ENCODE measurements around the gene LRRN4. TPM values are rescaled to one million over a fixed set of nuclear protein-coding genes. Genes with fewer than 3 reads are reported as not detected.

Gene LRRN4
- total RNA-seq, 4 donors from 2014 or later, result 0.73 to 1.2 TPM; not detected in 2

- Histone ChIP-seq H3K4me1 (no peaks in the 10 kb centered on the region), H3K9me3 (no peaks in the 10 kb centered on the region), H3K4me3 (no peak overlapping the region), H3K27me3 (no peaks in the 10 kb centered on the region), H3K36me3 (no peaks in the 10 kb centered on the region), H3K27ac (no peak overlapping the region)
- no peak for DNase-seq
- intact Hi-C loops (cut with DNase I; ENCODE audit: low total_unique reads), result no loop called here
- no peak for TF ChIP-seq POLR2A (IDR thresholded peaks at IDR 0.05)
- TF ChIP-seq, protein P1, sequence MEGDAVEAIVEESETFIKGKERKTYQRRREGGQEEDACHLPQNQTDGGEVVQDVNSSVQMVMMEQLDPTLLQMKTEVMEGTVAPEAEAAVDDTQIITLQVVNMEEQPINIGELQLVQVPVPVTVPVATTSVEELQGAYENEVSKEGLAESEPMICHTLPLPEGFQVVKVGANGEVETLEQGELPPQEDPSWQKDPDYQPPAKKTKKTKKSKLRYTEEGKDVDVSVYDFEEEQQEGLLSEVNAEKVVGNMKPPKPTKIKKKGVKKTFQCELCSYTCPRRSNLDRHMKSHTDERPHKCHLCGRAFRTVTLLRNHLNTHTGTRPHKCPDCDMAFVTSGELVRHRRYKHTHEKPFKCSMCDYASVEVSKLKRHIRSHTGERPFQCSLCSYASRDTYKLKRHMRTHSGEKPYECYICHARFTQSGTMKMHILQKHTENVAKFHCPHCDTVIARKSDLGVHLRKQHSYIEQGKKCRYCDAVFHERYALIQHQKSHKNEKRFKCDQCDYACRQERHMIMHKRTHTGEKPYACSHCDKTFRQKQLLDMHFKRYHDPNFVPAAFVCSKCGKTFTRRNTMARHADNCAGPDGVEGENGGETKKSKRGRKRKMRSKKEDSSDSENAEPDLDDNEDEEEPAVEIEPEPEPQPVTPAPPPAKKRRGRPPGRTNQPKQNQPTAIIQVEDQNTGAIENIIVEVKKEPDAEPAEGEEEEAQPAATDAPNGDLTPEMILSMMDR (IDR thresholded peaks at IDR 0.05), result no peak
These were observed 7.7 kb upstream of the LRRN4 start for GRCh38 chr20:6061544-6061943.

GRCh38 chr20:6060213-6060612 lies 6.4 kb upstream of the LRRN4 start:
- H3K36me3 ChIP-seq, result no peaks in the 10 kb centered on the region
- H3K9me3 ChIP-seq, result no peaks in the 10 kb centered on the region
- no peak overlapping the region for H3K27ac ChIP-seq
- no peak for DNase-seq
- intact Hi-C loops (cut with DNase I; ENCODE audit: low total_unique reads), result no loop called here
- TF ChIP-seq, protein P1 (IDR thresholded peaks at IDR 0.05), result no peak
- TF ChIP-seq POLR2A (IDR thresholded peaks at IDR 0.05), result no peak
- no peaks in the 10 kb centered on the region for H3K27me3 ChIP-seq
- H3K4me3 ChIP-seq, result no peak overlapping the region
- no peaks in the 10 kb centered on the region for H3K4me1 ChIP-seq

DNA sequence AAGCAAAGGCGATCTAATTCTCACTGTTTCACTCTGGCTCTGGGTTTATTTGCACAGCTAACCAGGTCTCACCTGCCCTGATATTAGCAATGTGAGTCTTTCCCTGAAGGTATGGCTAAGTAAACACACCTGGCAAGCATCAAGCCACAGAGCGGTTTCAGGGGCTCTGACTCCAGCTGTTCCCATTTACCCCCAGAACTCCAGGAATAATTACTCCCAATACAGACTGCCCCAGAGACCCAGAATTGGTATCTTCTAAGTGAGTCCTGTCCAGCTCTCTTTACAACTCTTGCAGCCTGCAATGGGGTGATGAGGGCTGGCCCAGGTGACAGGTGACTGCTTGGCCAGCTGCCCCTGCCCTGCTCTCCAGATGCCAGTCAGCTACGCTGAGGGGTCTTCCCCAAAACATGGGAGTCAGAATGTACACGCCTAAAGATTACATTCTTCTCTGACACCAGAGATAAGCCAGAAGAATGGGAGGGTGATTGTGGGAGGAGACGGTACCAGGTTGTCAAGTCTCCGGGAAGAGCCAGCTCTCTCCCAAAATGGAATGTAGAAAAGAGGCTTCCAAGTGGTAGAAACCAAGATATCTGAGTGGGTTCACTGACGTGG lies 4.9 kb upstream of the LRRN4 start:
- no peaks in the 10 kb centered on the region for H3K4me1 ChIP-seq
- no peaks in the 10 kb centered on the region for H3K36me3 ChIP-seq
- no peak overlapping the region for H3K27ac ChIP-seq
- no peak for DNase-seq
- no peaks in the 10 kb centered on the region for H3K27me3 ChIP-seq
- no peak overlapping the region for H3K4me3 ChIP-seq
- intact Hi-C loops (cut with DNase I; ENCODE audit: low total_unique reads), result no loop called here
- TF ChIP-seq POLR2A (IDR thresholded peaks at IDR 0.05), result no peak
- TF ChIP-seq, protein P1 (IDR thresholded peaks at IDR 0.05), result no peak
- no peaks in the 10 kb centered on the region for H3K9me3 ChIP-seq

GRCh38 chr20:6057691-6058090 lies 3.8 kb upstream of the LRRN4 start:
- Histone ChIP-seq H3K9me3 (no peaks in the 10 kb centered on the region), H3K36me3 (no peaks in the 10 kb centered on the region), H3K27ac (no peak overlapping the region), H3K27me3 (no peaks in the 10 kb centered on the region), H3K4me3 (no peak overlapping the region), H3K4me1 (no peaks in the 10 kb centered on the region)
- intact Hi-C loops (cut with DNase I; ENCODE audit: low total_unique reads), result no loop called here
- no peak for TF ChIP-seq POLR2A (IDR thresholded peaks at IDR 0.05)
- TF ChIP-seq, protein P1 (IDR thresholded peaks at IDR 0.05), result no peak
- DNase-seq, result no peak

DNA sequence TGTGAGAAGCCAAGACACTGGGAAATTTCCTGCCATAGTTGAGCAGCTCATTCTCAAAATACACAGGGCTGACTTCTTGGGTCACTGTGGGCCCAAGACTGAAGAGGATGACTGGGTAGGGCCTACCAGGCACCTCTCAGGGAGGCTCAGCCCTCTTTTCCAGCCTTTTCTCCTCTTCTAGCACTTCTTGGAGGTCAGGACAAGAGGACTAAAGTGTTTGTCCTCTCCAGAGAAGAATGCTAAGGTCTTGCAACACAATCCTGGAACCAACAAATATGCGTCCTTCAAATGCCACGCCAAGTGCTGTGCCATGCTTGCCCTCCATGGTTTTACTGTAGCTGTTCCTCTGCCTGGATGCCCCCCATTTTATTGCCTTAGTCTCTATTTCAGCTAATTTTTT lies 3.3 kb upstream of the LRRN4 start:
- Histone ChIP-seq H3K27me3 (peaks cover 0 to 3% of the 10 kb centered on the region in 2 donors), H3K36me3 (no peaks in the 10 kb centered on the region), H3K4me1 (peaks cover 0 to 4% of the 10 kb centered on the region in 2 donors), H3K27ac (no peak overlapping the region), H3K9me3 (no peaks in the 10 kb centered on the region), H3K4me3 (no peak overlapping the region)
- no peak for DNase-seq
- intact Hi-C loops (cut with DNase I; ENCODE audit: low total_unique reads), result no loop called here
- TF ChIP-seq, protein P1 (IDR thresholded peaks at IDR 0.05), result no peak
- no peak for TF ChIP-seq POLR2A (IDR thresholded peaks at IDR 0.05)
